ENCODE results near the gene ALKAL2.

The ALKAL2 gene

DNA sequence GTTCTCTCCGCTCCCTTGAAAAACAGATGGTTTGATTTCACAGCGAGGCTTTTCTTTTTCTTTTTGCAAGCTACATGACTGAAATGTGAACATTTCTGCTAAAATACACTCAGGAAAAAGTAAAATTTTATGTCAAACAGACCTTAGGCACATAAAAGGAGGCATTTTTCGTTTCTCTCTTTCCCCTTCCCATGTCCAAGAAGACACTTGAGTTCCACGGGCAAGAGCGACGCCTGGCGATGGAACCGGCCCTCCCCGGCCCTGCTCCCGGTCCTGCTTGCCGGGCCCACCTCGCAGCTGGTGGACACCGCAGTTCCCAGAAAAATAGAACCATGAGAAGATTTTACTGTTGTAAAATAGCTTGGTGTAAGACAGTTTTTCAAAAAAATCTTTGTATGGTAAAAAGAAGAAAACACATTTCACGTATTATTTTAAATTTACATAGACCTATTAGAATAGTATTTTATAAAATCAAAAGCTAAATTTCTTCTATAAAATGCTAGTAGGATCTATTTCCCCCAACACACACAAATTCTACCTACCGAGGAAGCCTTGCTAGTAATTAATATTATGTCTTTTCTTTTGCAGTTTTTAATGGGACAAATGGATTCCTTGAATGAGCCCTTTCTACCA is 2.3 kb upstream of the ALKAL2 start:
- DNase-seq (ENCODE audit: low spot score), result peak; percentile 25

DNA sequence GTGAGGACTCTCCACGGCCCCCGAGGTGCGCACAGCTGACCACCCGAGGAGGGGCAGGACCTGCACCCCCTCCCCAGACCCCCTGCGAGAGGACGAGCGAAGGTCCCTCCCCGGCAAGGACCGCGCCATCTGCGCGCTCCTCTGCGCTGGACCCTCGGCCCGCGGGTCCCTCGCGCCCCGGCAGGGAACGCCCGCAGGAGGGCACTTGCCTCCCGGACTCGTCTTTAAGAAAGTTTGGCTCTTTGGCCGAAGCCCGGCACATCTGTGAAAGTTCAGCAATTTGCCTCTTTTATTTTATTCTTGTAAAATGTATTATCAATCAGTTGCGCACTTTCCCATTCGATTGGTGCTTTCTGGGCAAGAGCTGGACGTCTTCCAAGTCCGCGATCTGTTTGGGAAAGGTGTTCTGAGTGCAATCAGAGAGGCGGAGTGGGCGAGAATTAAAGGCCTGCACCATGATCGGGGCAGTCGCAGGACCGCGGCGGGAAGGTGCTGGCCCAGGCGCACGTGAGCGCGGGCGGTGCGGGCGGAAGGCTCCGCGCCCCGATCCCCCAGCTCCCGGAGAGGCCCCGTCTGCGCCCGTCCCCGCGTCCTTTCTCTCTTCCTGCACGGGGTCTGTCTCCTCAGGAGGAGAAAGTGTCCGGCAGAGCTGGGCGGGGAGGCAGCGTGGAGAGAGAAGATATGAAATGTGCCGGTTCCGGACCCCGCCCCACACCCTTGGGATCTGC is 1.6 kb upstream of the ALKAL2 start:
- DNase-seq (ENCODE audit: low spot score), result no peak

DNA sequence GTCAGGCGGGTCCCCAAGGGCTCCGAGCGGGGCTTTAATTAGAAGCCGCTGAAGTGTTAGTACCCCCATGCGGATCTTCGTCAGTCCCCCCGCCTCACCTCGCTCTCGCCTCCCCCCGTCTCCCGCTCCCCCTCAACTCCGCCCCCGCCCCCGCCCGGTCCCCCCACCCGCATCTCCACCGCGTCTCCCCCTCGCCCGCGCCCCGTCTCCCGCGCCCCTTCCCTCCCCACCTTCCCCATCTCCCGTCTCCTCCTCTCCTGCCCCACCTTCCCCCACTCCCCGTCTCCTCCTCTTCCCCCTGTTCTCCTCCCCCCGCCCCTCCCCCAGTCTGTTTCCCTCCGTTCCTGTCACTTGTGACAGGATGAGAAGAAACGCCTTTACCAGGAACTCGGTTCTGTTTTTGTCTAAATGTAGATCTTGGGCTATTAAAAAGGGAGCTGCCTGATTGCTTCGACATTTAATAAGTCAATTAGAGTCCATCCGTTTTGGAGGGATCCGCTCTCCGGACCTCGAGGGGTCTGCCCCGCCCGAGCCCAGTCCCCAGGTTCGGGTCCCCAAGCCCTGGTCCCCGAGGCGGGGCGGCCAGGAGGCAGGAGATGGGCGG is 969 bp upstream of the ALKAL2 start:
- no peak for DNase-seq (ENCODE audit: low spot score)

- no peak for DNase-seq (ENCODE audit: low spot score)
Observed at GRCh38 chr2:287471-287885, 413 bp downstream of the ALKAL2 start.

- no peak for DNase-seq (ENCODE audit: low spot score)
Observed at GRCh38 chr2:286774-287392, 1.0 kb downstream of the ALKAL2 start.

DNA sequence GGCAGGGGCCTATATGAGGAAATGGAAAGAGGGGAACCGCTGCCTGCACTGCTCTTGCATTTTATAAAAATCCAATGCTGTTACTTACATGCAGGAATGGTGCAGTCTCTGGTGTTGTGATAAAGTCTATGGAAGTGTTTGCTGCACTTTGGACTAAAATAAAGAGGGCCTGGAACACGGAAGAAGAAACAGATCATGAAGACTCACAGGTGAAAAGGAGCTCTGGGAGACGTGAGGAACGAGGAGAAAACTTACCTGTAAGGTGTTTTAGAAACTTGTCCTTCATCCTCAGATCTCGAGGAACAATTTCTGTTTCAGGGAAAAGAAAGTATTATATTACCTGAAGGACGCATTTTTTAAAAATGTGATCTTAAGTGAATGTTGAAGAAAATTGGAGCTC is 1.9 kb downstream of the ALKAL2 start:
- DNase-seq (ENCODE audit: low spot score), result no peak

- DNase-seq (ENCODE audit: low spot score), result no peak
Observed at GRCh38 chr2:285531-285930, 2.4 kb downstream of the ALKAL2 start.

GRCh38 chr2:284896-285492 is 2.9 kb downstream of the ALKAL2 start:
- no peak for DNase-seq (ENCODE audit: low spot score)

DNA sequence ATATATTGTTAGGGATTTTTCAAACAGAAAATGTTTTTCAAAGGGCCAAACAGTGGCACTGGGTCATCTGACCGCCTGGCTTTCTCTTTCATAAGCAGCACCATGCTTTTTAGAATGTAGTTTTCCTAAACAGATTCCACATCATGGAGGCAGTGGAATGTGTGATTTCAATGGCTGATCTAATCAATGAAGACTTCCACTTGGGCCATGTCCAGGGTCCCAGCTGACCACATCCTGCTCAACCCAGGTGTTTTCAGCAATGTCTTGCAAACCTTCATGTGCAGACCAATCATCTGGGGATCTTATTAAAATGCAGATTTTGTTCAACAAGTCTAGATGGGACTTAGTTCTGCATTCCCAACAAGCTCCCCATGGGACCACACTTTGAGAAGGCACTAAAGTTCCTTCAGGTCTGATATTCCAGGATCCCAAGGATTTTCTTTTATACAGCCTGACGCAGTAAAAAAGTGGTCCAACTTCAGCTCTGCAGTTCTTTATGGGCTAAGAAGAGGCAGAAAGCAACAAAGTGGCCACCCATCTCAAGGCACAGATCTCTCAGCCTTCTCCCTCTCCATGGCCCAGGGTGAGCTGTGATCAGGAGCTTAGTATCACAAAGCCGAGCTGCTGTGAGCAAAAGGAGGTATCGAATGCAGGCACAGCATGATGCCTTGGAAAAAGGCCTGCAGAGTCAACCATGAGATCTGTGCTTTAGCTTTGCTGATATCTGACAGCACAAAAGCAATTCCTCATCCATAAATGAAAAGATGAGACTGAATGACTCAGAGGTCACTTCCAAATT is 3.7 kb downstream of the ALKAL2 start:
- no peak for DNase-seq (ENCODE audit: low spot score)

DNA sequence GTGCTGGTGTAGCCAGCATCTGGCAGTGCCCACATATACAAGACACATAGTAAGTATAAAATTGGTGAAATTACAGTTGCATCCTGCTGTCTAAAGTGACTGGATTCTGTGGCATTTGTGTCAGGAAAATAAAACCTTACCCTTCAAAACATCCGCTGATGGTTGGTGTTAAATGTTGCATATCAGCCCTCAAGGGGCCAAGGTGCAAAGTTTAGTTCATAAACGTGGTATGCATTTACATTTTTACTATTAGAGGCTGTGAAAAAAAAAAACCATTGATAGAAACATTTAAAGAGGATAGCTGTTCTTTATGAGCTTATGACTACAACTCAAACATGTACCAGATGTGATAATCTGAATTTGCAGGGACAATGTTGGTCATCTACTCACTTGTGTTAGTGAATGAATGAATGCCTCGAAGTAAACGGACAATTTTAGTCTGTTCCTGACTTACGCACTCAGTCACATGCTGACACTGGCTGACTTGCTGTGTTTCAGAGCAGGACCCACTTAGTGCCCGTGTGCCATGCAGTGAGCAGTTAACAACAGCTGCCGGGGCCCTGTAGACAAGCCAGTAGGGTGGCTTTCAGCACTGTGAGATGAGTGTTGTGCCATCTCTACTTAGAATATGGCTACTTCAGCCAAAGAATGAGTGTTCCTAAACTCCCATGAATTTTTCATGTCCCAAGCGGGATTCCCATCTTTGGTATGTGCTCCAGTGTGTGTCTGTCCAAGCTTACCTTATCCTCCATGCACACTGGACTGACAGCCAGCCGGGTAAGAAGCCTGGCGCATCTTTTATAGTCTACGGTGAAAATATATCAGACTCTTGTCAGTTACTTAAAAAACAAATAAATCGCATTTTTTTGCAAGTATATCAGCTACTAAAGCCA is 5.3 kb downstream of the ALKAL2 start:
- DNase-seq (ENCODE audit: low spot score), result no peak

- no peak for DNase-seq (ENCODE audit: low spot score)
Observed at GRCh38 chr2:281381-281780, 6.5 kb downstream of the ALKAL2 start.

GRCh38 chr2:280650-281110 is 7.2 kb downstream of the ALKAL2 start:
- DNase-seq (ENCODE audit: low spot score), result no peak

- DNase-seq (ENCODE audit: low spot score), result no peak
Observed at GRCh38 chr2:279956-280649, 7.8 kb downstream of the ALKAL2 start.

GRCh38 chr2:279366-279765 is 8.5 kb downstream of the ALKAL2 start:
- no peak for DNase-seq (ENCODE audit: low spot score)

- DNase-seq (ENCODE audit: low spot score), result no peak
Observed at GRCh38 chr2:278927-279320, 9.0 kb downstream of the ALKAL2 start.

DNA sequence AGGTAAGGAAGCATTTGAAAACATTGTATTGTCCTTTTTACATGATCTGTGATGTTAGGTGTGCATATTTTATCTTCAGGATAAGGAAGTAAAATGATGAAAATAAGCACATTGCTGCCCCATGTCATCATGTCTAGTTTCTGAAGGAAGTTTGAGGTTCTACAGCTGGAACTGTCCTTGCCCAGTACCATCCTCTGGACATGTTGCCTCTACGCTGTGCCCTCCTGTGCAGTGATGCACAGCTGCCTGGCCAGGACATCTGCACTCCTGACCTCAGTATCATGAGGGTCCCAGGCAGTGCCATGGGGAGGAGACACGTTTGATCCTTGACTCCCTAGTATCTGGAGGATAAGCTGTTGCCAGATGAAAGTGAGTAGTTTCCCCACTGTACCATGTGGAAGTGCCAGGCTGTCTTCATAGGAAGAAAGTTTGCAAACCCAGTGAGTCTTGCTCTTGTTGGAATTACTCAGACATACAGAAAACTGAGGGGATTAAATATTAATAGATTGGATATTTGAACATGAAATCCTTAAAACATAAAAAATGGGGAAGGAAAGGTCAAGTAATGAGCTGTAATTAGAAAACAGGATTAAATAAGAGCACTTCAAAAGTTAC is 9.5 kb downstream of the ALKAL2 start:
- no peak for DNase-seq (ENCODE audit: low spot score)

DNA sequence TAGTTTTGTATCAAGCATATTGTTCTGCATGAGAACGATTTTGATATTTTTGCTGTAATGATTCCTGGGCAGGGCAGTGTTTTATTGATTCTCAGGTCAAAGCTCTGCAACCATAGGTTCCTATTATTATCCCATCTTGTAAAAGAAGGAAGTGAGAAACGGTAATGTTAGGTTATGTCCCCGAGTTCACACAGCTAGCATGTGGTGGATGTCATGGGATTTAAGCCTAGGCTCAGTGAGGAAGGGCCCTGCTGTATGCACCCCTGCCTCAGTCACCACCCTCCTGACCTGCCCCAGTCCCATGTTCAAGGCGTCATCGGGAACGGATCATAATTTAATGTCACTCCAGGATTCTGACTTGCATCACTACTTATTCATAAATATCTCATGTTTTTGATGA is 12.4 kb downstream of the ALKAL2 start:
- DNase-seq (ENCODE audit: low spot score), result no peak

- DNase-seq (ENCODE audit: low spot score), result no peak
Observed at GRCh38 chr2:274503-274902, 13.4 kb downstream of the ALKAL2 start.

GRCh38 chr2:273333-273732 is 14.6 kb downstream of the ALKAL2 start:
- no peak for DNase-seq (ENCODE audit: low spot score)

DNA sequence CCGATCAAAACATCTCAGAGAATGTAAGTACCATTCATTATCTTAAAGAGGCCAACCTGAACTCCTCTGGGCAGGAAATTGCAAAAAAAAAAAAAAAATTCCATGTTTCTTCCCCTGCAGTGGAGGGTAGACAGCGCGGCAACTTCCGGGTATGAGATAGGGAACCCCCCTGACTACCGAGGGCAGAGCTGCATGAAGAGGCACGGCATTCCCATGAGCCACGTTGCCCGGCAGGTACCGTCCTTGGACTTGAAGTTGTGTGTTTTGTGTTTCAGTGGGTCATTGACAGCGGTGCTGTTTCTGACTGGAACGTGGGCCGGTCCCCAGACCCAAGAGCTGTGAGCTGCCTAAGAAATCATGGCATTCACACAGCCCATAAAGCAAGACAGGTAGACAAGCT is 16.0 kb downstream of the ALKAL2 start:
- no peak for DNase-seq (ENCODE audit: low spot score)

Measured in activated CD4-positive, alpha-beta T cell treated with anti-CD3 and anti-CD28 coated beads, Interleukin-2, Interleukin-4, amounts not matched to agents 100 ng/mL and 50 ng/mL, durations not matched to agents 16 hours and 8 hours (primary cell).